ENCODE results near the gene EDNRA. TPM values are rescaled to one million over a fixed set of nuclear protein-coding genes. Genes with fewer than 3 reads are reported as not detected.

Gene EDNRA
- total and polyA plus RNA-seq, 8 donors: 0.58 to 24.6 (median 4.1) TPM; not detected in 1

- WGBS, 5 donors: 91 to 98% (median 95%) methylated on average over 2 of the region's 2 CpGs
- intact Hi-C loops (cut with DNase I; ENCODE audit: low total_unique reads): no loop called here
Observed at GRCh38 chr4:147528054-147528453, 47.2 kb downstream of the EDNRA start.

DNA sequence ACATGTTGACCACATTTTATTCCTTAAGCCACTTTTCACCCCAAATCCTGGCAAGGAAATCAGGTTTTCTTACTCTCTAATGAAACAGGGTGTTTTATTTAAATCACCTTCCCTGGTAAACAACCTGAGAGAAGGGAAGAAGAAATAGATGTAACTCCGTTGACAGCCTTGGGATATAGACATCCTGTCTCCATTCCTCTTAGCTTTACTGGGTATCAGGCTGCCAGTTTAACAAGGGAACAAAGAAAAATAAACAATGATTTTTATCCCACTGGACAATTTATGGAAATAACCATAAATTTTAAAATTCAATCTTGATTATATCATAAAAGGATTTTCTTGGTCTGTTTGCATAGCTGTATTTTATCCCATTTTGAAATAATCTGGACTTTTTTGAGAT is 49.2 kb downstream of the EDNRA start:
- Histone ChIP-seq H3K27me3 (no peaks in the 10 kb centered on the region), H3K4me1 (peaks cover 0 to 7% (median under 1%) of the 10 kb centered on the region in 4 donors), H3K9me3 (no peaks in the 10 kb centered on the region), H3K36me3 (no peaks in the 10 kb centered on the region), H3K4me3 (no peak overlapping the region), H3K27ac (no peak overlapping the region)
- TF ChIP-seq POLR2A (IDR thresholded peaks at IDR 0.05): no peak
- TF ChIP-seq POLR2AphosphoS5 (IDR thresholded peaks at IDR 0.05): no peak
- TF ChIP-seq, protein P1, sequence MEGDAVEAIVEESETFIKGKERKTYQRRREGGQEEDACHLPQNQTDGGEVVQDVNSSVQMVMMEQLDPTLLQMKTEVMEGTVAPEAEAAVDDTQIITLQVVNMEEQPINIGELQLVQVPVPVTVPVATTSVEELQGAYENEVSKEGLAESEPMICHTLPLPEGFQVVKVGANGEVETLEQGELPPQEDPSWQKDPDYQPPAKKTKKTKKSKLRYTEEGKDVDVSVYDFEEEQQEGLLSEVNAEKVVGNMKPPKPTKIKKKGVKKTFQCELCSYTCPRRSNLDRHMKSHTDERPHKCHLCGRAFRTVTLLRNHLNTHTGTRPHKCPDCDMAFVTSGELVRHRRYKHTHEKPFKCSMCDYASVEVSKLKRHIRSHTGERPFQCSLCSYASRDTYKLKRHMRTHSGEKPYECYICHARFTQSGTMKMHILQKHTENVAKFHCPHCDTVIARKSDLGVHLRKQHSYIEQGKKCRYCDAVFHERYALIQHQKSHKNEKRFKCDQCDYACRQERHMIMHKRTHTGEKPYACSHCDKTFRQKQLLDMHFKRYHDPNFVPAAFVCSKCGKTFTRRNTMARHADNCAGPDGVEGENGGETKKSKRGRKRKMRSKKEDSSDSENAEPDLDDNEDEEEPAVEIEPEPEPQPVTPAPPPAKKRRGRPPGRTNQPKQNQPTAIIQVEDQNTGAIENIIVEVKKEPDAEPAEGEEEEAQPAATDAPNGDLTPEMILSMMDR (IDR thresholded peaks at IDR 0.05): no peak
- no peak for TF ChIP-seq EP300 (IDR thresholded peaks at IDR 0.05)
- WGBS, 5 donors: 68 to 85% (median 72%) methylated on average over 1 of the region's 1 CpG
- DNase-seq: no peak
- intact Hi-C loops (cut with DNase I; ENCODE audit: low total_unique reads): no loop called here

More at GRCh38 chr4:147528054-147528453, 47.2 kb downstream of the EDNRA start:
- H3K9me3 ChIP-seq: no peaks in the 10 kb centered on the region
- DNase-seq: no peak
- H3K27me3 ChIP-seq: no peaks in the 10 kb centered on the region
- H3K36me3 ChIP-seq: no peaks in the 10 kb centered on the region
- no peak for TF ChIP-seq POLR2AphosphoS5 (IDR thresholded peaks at IDR 0.05)
- TF ChIP-seq, protein P1 (IDR thresholded peaks at IDR 0.05): no peak
- no peak for TF ChIP-seq POLR2A (IDR thresholded peaks at IDR 0.05)
- TF ChIP-seq EP300 (IDR thresholded peaks at IDR 0.05): no peak
- H3K4me1 ChIP-seq: peaks cover 0 to 10% (median 5%) of the 10 kb centered on the region in 4 donors
- no peak overlapping the region for H3K4me3 ChIP-seq
- no peak overlapping the region for H3K27ac ChIP-seq

- no peaks in the 10 kb centered on the region for H3K27me3 ChIP-seq
- WGBS, 5 donors: 75 to 83% (median 82%) methylated on average over 4 of the region's 4 CpGs
- TF ChIP-seq POLR2A (IDR thresholded peaks at IDR 0.05): no peak
- TF ChIP-seq EP300 (IDR thresholded peaks at IDR 0.05): no peak
- TF ChIP-seq, protein P1 (IDR thresholded peaks at IDR 0.05): no peak
- no peak for TF ChIP-seq POLR2AphosphoS5 (IDR thresholded peaks at IDR 0.05)
- H3K36me3 ChIP-seq: no peaks in the 10 kb centered on the region
- H3K4me3 ChIP-seq: no peak overlapping the region
- H3K4me1 ChIP-seq: peaks cover 0 to under 1% (median 0%) of the 10 kb centered on the region in 4 donors
- no peak for DNase-seq
- intact Hi-C loops (cut with DNase I; ENCODE audit: low total_unique reads): no loop called here
- no peaks in the 10 kb centered on the region for H3K9me3 ChIP-seq
- H3K27ac ChIP-seq: no peak overlapping the region
Observed at GRCh38 chr4:147530723-147531122, 49.8 kb downstream of the EDNRA start.

DNA sequence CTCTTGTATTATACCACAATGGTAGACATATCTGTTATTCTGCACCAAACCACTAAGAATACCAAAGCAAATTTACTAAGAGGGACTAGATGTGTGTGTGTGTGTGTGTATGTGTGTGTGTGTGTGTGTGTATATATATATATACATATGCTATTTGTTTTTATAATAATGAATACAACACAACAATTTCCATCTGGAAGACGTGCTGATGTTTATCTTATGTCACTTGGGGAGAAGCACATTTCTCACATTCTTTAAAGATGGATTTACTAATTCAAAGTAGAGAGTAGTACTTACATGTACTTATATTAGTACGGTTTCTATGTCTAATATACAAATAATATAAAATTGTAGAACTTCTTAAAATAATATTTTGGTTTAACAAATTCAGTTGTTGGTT is 52.0 kb downstream of the EDNRA start:
- no peak overlapping the region for H3K4me3 ChIP-seq
- H3K27ac ChIP-seq: no peak overlapping the region
- TF ChIP-seq EP300 (IDR thresholded peaks at IDR 0.05) (no peak), POLR2A (IDR thresholded peaks at IDR 0.05) (no peak), POLR2AphosphoS5 (IDR thresholded peaks at IDR 0.05) (no peak)
- TF ChIP-seq, protein P1 (IDR thresholded peaks at IDR 0.05): no peak
- no peaks in the 10 kb centered on the region for H3K4me1 ChIP-seq
- H3K9me3 ChIP-seq: no peaks in the 10 kb centered on the region
- 55 to 70% (median 64%) methylated on average over 2 of the region's 2 CpGs for WGBS, 5 donors
- no peaks in the 10 kb centered on the region for H3K27me3 ChIP-seq
- DNase-seq: no peak
- intact Hi-C loops (cut with DNase I; ENCODE audit: low total_unique reads): no loop called here
- H3K36me3 ChIP-seq: no peaks in the 10 kb centered on the region
